Smooth muscle cell (in vitro differentiated cells): ENCODE data around the gene RAPGEF1. TPM values are rescaled to one million over a fixed set of nuclear protein-coding genes. Genes with fewer than 3 reads are reported as not detected.

Source experiments
- DNase-seq: peaks from one replicate; lab custom pipeline; 2025; ENCODE audit not compliant: unreplicated experiment; lab: John Stamatoyannopoulos, UW
- H2AFZ ChIP-seq: fragments of 200-600 bp; sonication (generic); 2 replicates; pipeline ENCODE4 v1.6.0; 2016; ENCODE audit warnings: antibody characterized with exemption, low read depth, mild to moderate bottlenecking
- H3F3A ChIP-seq: fragments of 200-600 bp; sonication (generic); 2 replicates; pipeline ENCODE4 v1.6.0; 2017; ENCODE audit warnings: antibody characterized with exemption, low read depth
- H3K27ac ChIP-seq: fragments of 200-600 bp; sonication (generic); 2 replicates; pipeline ENCODE4 v1.5.1; 2016; ENCODE audit warnings: low read depth, mild to moderate bottlenecking
- H3K27me3 ChIP-seq: fragments of 200-600 bp; sonication (generic); 2 replicates; pipeline ENCODE4 v1.6.1; 2016; ENCODE audit warnings: low read depth, mild to moderate bottlenecking
- H3K36me3 ChIP-seq: fragments of 200-600 bp; sonication (generic); 2 replicates; pipeline ENCODE4 v1.5.1; 2016; ENCODE audit warnings: low read depth
- H3K4me1 ChIP-seq: fragments of 200-600 bp; sonication (generic); 2 replicates; pipeline ENCODE4 v1.5.1; 2016; ENCODE audit warnings: low read depth
- H3K4me2 ChIP-seq: fragments of 200-600 bp; sonication (generic); 2 replicates; pipeline ENCODE4 v1.6.0; 2016; ENCODE audit warnings: mild to moderate bottlenecking
- H3K4me3 ChIP-seq: fragments of 200-600 bp; sonication (generic); 2 replicates; pipeline ENCODE4 v1.5.1; 2016; ENCODE audit warnings: mild to moderate bottlenecking
- H3K79me2 ChIP-seq: fragments of 200-600 bp; sonication (generic); 2 replicates; pipeline ENCODE4 v1.6.0; 2016; ENCODE audit warnings: low read depth, mild to moderate bottlenecking
- H3K9ac ChIP-seq: fragments of 200-600 bp; sonication (generic); 2 replicates; pipeline ENCODE4 v1.6.0; 2016; ENCODE audit warnings: low read depth
- H3K9me3 ChIP-seq: fragments of 200-600 bp; sonication (generic); replicated peaks from 2 replicates; pipeline ENCODE4 v1.5.1; 2016; ENCODE audit warnings: low read depth
- H4K20me1 ChIP-seq: fragments of 200-600 bp; sonication (generic); 2 replicates; pipeline ENCODE4 v1.6.0; 2016; ENCODE audit warnings: low read depth
- WGBS: methylation state at CpG from one replicate; pipeline ENCODE4 v1.1.7; 2016; ENCODE audit warnings: low lambda C conversion rate; 5-methylcytosine and 5-hydroxymethylcytosine counted together
- polyA plus RNA-seq: library from polyadenylated mRNA; unstranded; fragments of >200 nt; fragmentation: Nextera tagmentation; extraction: Ambion mirVana; gene quantifications from 2 replicates; pipeline ENCODE4 v1.2.1, GENCODE V29; 2016
- total RNA-seq: library from RNA; depleted of rRNA; stranded (reverse); fragments of >200 nt; gene quantifications from 2 replicates; pipeline ENCODE4 v1.2.3, GENCODE V29; 2014
- TF ChIP-seq, protein P1 (sequence below): fragments of 200-600 bp; sonication (generic); IDR thresholded peaks from 2 replicates; pipeline ENCODE4 v1.5.1; 2017; ENCODE audit warnings: borderline replicate concordance, mild to moderate bottlenecking, antibody characterized with exemption; ENCODE audit not compliant: insufficient read depth, poor library complexity, severe bottlenecking

The RAPGEF1 gene
- total and polyA plus RNA-seq, 2 experiments from 2014 or later, result 16.4 to 17.8 TPM

DNA sequence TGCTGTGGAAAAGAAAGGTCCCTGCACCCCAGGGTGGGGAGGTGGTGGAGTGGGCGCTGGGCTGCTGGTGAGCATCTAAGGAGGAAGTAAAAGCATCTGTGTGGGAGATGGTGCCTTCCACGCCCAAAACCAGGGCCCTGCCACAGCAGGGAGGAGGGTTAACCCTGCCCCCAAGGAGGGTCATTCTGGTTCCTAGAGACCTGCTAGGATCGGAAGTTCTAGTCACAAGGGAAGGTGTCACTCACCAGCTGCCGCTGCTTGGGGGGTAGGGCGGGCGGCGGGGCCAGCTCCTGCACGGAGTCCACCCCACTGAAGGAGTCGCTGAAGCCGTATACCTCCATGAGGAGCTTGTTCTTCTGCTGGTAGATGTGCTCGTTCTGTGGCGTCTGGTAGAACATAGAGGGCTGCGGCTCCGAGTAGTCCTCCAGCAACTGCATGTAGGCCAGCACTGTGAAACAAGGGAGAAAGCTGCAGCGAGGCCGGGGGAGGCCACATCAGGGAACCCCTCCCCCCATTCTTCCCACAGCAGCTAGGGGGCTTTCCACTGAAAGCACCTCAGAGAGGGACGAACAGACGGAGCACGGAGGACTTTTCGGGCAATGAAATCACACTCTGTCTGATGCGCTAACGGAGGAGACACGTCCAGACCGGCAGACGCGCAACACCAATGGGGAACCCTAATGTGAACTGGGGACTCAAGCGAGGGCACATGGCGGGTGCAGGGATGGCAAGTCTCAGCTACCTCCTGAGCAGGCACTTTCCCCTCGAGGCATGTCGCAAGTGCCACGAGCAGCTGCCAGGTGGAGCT is 118.1 kb downstream of the RAPGEF1 start:
- H3K4me1 ChIP-seq, result no peaks in the 10 kb centered on the region
- H2AFZ ChIP-seq, result no peak overlapping the region
- H3K79me2 ChIP-seq, result no peaks in the 10 kb centered on the region
- no peak overlapping the region for H3K9ac ChIP-seq
- no peaks in the 10 kb centered on the region for H3K36me3 ChIP-seq
- TF ChIP-seq, protein P1, sequence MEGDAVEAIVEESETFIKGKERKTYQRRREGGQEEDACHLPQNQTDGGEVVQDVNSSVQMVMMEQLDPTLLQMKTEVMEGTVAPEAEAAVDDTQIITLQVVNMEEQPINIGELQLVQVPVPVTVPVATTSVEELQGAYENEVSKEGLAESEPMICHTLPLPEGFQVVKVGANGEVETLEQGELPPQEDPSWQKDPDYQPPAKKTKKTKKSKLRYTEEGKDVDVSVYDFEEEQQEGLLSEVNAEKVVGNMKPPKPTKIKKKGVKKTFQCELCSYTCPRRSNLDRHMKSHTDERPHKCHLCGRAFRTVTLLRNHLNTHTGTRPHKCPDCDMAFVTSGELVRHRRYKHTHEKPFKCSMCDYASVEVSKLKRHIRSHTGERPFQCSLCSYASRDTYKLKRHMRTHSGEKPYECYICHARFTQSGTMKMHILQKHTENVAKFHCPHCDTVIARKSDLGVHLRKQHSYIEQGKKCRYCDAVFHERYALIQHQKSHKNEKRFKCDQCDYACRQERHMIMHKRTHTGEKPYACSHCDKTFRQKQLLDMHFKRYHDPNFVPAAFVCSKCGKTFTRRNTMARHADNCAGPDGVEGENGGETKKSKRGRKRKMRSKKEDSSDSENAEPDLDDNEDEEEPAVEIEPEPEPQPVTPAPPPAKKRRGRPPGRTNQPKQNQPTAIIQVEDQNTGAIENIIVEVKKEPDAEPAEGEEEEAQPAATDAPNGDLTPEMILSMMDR, result no peak
- H3F3A ChIP-seq, result no peaks in the 10 kb centered on the region
- no peak for DNase-seq
- no peak overlapping the region for H3K4me2 ChIP-seq
- no peak overlapping the region for H3K27ac ChIP-seq
- no peaks in the 10 kb centered on the region for H4K20me1 ChIP-seq
- WGBS, result 94% methylated on average over 31 of the region's 31 CpGs
- H3K4me3 ChIP-seq, result no peak overlapping the region
- H3K27me3 ChIP-seq, result no peaks in the 10 kb centered on the region
- no peaks in the 10 kb centered on the region for H3K9me3 ChIP-seq

- H2AFZ ChIP-seq, result no peak overlapping the region
- WGBS, result 94% methylated on average over 9 of the region's 9 CpGs
These were observed 118.9 kb downstream of the RAPGEF1 start for GRCh38 chr9:131620764-131621520.

DNA sequence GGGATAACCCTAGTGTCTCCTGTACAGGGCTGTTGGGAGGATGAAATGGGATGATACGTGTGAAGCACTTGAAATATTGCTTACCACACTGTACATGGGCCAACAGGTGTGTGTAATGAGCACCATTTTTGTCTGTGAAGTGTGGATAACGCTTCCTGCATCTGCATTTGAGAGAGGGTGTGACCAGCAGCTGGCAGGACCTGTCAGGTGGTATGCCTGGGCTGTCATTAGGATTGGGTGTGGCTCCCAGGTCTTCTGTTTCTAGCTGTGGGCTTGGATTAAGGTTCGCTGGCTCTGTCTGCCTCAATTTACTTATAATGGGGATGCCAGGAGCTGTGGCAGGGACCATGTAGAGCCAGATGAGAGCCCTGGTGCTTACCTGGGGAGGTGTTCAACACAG is 120.2 kb downstream of the RAPGEF1 start:
- no peaks in the 10 kb centered on the region for H3F3A ChIP-seq
- no peak overlapping the region for H3K4me2 ChIP-seq
- H3K36me3 ChIP-seq, result no peaks in the 10 kb centered on the region
- H4K20me1 ChIP-seq, result no peaks in the 10 kb centered on the region
- H3K9me3 ChIP-seq, result no peaks in the 10 kb centered on the region
- no peak overlapping the region for H2AFZ ChIP-seq
- no peak overlapping the region for H3K9ac ChIP-seq
- TF ChIP-seq, protein P1, result no peak
- H3K4me3 ChIP-seq, result no peak overlapping the region
- H3K79me2 ChIP-seq, result no peaks in the 10 kb centered on the region
- WGBS, result 94% methylated on average over 3 of the region's 3 CpGs
- H3K27me3 ChIP-seq, result no peaks in the 10 kb centered on the region
- no peaks in the 10 kb centered on the region for H3K4me1 ChIP-seq
- H3K27ac ChIP-seq, result no peak overlapping the region
- DNase-seq, result no peak

More at GRCh38 chr9:131620764-131621520, 118.9 kb downstream of the RAPGEF1 start:
- Histone ChIP-seq H3K4me1 (no peaks in the 10 kb centered on the region), H3K4me3 (no peak overlapping the region), H3K4me2 (no peak overlapping the region), H3K36me3 (no peaks in the 10 kb centered on the region), H3K79me2 (no peaks in the 10 kb centered on the region), H3K9me3 (no peaks in the 10 kb centered on the region), H3K27ac (no peak overlapping the region), H3F3A (no peaks in the 10 kb centered on the region), H4K20me1 (no peaks in the 10 kb centered on the region), H3K27me3 (no peaks in the 10 kb centered on the region), H3K9ac (no peak overlapping the region)
- TF ChIP-seq, protein P1, result no peak
- DNase-seq, result no peak
